GM19438 (cell line): ENCODE results near the gene ANAPC15.

ENCODE experiments used
- ATAC-seq: cut with Tn5 transposase; IDR thresholded peaks from one replicate; pipeline ENCODE4 v1.9.1; 2021; ENCODE audit warnings: low read depth; ENCODE audit not compliant: unreplicated experiment

ANAPC15 gene

DNA sequence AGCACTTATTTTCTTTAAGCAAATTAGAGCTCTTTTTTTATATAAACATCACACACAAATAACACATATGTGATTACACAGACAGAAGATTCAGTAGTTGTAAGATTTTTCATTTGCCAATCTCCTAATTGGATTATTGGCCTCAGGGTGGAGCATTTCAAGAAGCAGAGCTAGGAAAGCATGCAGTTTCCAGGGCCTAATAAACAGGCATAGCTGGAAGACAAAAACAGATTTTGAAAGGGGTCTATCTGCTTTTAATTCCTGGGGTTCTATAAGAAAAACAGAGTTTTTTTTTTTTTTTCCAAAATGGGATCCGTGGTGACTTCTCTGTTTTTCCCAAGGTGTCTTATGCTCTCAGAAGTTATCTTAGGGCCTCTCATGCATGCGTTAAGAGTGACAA lies 15.4 kb upstream of the ANAPC15 start:
- ATAC-seq: no peak

DNA sequence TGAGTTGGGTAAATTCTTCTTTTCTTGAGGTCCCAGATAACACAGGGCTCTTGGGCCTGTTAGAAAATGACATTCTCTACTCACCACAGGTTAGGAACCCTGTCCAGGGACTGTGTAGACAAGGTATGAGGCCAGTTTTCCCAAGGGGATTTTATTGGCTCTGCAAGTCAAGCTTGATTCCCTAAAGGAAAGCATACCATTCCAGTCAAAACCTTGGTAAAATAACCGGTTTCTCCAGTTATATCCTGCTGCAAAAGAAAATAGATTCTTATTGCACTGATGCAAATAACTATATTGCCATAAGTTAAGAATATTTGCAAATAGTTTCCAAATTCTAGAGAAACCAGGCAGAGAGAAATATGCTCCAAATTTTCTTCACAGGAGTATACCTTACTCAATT lies 13.5 kb upstream of the ANAPC15 start:
- no peak for ATAC-seq

DNA sequence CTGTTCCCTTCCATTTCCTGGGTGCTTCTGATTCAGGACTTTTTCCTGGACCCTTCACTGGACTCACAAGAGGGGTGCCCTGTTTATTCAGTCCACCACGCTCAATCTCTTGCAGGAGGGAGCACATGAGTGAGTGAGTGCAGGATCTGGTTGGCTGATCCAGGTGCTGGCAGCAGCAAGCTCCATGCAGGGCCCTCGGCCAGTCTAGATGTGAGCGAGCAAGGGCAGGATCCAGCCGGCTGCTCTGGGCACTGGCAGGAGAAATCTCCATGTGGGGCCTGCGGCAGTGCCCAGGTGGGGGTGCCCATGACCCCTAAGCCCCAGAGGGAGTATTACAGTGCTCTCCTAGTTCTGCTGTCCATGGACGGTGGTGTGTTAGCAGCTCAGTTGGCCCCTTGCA lies 11.6 kb upstream of the ANAPC15 start:
- no peak for ATAC-seq

DNA sequence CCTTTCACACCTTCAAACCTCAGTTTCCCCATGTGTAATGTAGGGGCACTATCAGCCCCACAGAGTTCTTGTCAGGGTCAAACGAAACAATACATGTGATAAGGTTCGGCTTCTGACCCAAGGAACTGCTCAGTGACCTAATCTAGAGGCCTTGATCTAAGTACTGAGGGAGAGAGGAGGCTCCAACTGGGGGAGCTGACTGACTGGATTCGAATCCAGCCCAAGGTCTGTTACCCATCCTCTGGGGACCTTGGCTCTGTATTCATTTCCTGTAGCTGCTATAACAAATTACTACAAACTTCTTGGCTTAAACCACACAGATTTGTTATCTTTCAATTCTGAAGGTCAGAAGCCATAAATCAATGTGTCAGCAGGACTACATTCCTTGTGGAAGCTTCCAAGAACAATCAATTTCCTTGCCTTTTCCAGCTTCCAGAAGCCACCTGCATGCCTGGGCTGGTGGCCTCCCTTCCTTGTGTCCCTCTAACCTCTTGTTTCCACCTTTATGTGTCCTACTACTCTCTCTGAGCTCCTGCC lies 10.7 kb upstream of the ANAPC15 start:
- no peak for ATAC-seq

DNA sequence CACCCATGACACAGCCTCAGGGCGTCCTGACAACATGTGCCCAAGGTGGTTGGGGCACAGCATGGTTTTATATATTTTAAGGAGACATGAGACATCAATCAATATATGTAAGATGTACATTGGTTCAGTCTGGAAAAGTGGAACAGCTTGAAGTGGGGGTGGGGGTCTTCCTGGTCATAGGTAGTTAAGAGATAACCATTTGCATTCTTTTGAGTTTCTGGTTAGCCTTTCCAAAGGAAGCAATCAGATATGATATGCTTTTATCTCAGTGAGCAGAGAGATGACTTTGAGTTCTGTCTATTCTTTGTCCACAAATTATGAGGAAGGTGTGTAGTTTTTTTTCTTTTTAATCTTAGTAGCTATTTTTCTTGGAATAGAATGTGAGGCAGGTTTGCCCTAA lies 10.1 kb upstream of the ANAPC15 start:
- ATAC-seq: no peak

DNA sequence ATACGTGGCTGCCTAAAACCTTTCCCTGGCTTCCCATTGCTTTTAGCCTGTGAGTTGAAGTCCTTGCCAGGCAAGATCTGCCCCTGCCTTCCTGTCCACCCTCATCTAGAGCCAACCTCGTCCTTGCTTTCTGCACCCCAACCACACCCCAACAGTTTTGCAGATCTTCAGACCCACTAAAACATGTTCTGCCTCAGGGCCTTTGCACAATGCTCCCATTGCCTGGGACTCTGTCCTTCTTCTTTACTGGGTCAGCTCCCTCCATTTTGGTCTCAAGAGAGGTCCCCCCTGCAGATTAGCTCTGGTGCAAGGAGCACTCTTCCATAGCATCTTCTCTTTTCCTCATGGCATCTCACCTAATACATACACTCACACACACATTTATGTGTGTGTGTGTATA lies 8.4 kb upstream of the ANAPC15 start:
- no peak for ATAC-seq

DNA sequence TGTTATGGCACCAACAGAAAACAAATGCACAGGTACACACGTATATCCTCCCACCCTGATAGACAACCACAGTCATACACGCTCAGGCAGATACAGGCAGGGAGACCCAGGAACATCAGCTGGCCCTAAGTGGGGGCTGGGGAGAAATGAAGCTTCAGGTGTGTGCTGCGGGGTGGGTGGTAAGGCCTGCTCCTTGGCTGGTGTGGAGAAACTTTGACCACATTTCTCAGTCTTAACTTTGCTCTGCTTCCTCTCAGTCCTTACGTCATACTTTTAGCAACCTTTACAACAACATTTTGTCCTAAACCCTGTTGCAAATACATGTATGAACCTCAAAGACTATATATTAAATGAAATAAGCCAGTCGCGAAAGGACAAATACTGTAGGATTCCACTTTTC lies 6.7 kb upstream of the ANAPC15 start:
- no peak for ATAC-seq

DNA sequence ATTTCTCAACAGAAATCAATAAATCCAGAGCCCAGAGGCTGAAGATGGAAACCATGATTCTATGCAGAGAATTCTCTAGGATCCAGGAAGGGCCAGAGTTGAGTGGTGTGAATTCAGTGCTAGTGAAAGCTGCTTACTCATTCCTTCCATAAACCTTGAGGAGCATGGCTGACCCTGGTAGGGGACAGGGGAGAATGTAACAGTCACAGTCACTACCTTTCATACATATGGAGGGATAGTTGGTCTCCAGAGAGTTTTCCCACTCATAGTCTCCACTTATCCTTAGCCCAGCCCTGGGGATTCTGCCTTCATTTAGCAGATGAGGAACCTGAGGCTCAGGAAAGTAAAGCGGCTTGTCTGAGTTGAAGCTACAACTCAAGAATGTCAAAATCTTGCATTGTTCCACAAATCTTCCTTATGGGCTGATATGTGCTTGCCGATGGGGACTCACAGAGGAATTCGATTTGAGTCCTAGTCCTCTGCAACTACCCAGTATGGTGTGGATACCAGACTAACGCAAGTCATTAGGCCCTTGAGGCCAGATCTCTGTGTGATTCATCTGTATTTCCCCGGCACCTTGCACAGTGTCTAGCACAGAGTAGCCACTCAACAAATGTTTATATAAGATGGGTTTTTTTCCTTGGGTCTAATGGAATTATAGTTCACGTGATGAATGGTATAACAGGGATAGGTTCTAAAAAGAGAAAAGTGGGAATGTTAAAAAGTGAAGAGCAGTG lies 3.7 kb upstream of the ANAPC15 start:
- ATAC-seq: no peak

DNA sequence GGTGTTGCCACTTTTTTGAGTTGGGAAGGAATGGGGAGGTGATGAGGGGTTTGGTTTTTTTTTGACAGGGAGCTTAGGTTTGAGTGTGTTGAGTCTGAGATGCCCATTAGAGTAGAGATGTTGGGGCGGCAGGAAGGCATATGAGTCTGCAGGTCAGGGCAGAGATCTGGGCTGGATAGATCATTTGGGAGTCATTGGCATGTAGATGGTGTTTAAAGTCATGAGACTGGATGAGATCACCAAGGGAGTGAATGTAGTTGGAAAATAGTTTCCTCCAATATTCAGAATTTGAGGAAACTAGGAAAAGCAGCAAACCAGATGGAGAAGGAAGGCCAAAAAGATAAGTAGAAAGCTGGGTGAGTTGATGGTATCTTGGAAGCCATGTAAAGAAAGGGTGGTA lies 2.1 kb upstream of the ANAPC15 start:
- ATAC-seq: no peak

DNA sequence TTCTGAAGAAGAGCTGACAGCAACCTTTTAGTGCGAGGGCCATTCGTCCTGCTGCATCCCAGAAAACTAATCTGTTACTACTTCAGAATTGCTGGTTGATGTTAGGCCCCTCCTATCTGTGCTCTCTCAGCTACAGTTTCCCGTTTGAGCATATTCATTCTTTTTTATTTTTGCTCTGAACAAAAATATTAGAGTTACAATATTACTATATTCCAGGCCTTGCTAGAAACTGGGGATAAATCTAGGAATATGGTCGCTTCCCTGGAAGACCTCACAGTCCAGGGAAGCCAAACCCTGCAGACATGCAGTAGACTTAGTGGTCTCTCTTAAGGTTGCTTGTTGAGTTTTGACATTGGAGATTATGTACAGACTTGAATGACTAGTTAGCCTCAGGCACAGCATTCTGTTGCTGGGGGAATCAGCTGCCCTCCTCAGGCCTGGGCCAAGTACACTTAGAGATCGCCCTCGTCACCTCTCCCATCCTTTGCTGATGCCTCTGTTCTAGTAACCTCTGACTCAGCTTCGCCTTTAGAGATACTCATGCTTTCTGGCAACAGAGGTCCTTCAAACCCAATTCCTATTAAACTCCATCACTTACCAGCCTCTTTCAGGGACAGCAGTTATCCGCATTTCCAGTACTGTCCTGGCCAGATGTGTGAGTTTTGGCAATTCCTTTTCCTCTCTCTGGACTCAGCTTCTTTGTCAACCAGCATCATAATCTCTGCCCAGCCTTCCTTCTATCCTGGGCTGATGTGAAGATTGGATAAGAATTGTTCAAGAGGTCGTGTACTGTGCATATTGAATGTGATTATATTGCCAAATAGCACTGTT lies 698 bp upstream of the ANAPC15 start:
- ATAC-seq: no peak

DNA sequence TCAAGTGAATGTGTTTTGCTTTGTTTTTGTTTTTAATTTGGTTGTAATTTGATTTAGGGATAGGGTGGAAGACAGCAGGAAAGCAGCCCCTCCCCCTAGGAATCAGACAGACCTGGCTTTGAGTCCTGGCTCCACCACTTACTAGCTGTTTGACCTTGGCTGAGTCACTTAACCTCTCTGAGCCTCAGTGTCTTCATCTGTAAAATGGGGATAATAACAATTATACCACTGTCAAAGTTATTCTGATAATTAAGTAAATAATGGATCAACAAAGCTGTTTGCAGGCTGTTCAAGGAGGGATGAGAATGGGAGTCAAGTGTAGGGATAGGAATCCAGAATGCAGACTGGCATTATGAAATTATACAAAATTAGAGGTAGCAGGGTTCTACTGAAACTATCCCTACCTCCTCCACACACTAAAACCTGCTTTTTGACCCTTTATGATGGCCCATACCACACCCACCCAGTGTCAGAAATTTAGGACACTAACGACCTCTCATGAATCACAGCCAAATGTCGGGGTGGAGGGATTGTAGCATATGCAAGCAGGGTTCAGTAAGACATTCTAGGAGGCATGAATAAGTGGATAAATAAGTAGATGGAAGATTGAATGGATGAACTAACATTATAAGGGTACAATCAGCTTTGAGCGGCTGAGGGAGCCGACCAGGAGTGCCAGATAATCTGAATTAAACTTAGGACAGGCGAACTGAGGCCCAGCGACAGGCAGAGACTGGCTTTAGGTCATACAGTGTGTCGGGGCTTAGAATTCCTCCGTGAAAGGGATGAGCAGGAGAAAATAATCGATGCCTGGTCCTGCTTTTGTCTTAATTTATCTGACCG lies 974 bp downstream of the ANAPC15 start:
- ATAC-seq: peak; percentile 1

DNA sequence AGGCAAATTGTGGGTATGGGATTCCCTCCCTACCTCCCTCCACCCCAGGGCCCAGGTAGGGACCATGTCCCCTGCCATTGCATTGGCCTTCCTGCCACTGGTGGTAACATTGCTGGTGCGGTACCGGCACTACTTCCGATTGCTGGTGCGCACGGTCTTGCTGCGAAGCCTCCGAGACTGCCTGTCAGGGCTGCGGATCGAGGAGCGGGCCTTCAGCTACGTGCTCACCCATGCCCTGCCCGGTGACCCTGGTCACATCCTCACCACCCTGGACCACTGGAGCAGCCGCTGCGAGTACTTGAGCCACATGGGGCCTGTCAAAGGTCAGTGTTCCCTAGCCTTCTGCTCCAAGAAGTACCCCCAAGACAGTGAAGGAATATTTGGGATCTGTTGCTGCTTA lies 6.6 kb downstream of the ANAPC15 start, which contains the start of gene TOMT:
TSS of gene TOMT (plus strand) at position 37 of the 400 bp plus-strand sequence. CDS start at position 65, 28 bp downstream.
- no peak for ATAC-seq

DNA sequence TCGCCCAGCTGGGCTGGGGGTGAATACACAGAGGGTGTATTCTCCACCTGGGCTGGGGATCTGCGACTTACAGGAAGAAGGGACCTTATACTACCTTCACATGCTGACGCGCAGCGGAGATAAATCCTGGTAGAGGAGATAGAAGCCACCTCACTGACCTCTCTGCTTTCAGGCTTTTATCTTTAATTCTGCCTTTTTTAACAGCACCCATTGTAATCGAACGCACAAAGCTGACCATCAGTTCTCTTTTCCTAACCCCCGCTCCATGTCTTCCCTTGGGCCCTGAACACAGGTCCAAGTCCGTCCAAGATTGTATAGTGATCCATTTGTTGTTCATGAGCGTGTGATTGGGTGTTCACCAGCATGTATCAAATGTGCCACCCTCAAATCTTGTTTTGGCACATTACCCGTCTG lies 8.7 kb downstream of the ANAPC15 start:
- ATAC-seq: no peak

DNA sequence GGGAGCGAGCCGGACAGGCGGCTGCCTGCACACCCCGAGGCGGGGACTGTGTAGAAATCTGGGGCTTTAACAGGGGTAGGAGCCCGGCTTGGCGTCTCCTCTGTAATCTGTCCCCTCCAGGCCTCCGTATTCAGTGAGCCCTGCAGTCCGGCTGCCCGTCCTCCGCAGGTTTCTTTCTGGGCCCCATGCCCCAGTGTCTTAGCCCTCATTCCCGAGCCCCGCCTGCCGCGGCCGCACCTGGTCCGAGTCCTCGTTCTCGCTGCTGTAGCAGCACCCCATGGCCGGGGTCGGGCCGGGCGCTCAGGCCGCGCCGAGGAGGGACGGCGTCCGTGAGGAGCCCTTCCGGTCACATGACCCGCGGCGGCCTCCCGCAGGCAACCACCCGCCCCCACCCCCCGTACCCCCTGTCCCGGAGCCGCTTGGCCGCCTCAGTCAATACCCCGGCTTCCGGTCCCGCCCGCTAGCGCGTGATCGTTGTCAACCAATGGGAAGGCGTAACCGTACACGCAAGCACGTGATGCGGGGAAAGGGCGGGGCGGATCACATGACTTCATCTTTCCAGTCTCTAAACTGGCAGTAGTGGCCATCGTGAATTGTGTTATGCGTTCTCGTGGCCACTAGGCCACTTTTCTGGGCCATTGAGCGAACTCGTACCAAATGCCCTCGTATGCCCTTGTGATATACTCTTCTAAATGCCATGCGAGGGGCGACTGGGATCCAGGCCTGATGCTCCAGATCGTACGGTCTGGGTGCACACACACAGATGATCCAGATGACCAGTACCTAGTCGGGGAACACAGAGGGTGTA lies 9.3 kb downstream of the ANAPC15 start, which contains the start of gene LAMTOR1:
TSS of gene LAMTOR1 (minus strand) at position 352 of the 808 bp plus-strand sequence. CDS start at position 279, 73 bp downstream.
- peak; percentile 87 for ATAC-seq

DNA sequence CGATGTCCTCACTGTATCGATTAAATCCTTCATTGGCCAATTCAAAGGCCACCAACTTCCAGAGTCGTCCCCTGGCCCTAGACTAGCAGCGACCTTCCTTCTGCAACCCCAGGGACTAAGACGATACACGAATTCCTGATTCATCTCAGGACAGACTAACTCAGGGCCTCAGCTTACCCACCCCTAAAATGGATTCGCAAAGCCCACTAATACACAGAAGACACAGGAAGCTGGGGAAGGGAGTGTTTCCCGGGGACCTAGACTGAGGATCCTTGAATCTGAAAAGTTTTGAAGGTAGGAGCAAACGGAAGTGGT lies 9.9 kb downstream of the ANAPC15 start:
- no peak for ATAC-seq

DNA sequence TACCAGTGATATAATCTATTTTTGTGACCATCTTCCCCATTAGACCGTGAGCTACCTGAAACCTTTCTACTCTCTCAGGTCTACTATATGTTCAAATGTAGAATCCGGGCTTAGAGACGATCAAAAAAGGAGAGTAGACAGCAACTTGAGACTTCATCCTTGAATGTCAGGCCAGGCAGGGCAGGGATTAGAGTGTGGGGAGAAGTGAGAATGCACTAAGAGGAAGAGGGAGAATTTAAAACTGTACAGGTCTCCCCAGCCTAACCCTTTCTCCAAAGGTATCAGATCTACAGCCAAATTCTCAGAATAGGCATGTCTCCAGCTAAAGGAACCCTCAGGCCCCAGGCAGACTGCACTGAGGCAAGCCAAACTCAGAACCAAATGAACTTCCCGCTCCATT lies 10.3 kb downstream of the ANAPC15 start:
- no peak for ATAC-seq

DNA sequence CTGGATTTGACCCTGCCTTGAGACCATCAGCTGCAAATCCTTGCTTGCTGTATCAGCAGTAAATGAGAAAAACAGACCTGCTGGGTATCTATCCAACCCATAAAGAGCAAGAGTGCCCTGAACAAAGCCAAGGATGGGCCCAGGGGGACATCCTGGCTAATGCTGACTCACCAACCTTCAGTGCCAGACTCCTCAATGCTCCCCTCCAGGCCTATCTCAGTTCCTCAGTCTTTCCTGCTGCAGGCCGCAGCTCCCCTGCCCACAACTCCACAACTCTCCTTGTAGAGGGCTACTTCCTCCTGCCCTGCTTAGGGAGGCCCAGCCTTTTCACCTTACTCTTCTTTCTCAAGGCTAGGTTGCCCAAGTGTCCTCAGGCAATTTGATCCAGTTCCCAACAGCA lies 12.0 kb downstream of the ANAPC15 start:
- no peak for ATAC-seq

DNA sequence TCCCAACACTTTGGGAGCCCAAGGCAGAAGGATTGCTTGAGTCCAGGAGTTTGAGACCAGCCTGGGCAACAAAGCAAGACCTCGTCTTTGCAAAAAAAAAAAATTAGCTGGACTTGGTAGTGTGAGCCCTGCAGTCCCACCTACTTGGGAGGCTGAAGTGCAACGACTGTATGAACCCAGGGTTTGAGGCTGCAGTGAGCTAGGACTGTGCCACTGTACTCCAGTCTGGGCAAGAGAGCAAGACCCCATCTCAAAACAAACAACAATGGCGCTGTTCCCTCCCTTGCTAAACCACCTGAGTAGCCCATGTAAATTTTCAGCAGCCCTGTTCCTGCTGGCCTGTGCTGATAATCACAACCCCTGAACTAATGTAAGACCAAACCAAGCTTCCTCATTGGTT lies 12.5 kb downstream of the ANAPC15 start:
- no peak for ATAC-seq

DNA sequence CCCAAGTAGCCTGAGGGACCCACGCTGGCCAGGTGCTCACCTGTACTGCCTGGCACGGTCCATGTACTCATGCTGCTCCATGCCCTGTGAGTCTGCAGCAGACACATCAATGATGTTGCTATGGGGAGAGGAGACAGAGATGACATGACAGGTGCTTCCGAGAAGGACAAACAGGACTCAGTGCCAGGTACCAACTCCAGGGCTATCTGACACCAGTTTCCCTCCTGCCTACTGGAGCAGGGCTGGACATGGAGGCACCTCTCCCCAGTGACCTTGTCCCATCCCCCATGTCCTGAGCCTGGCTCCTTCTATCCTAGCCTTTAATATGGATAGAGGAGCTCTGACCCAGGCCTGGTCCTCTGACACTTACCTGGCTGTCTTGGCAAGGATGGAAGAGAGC lies 13.8 kb downstream of the ANAPC15 start:
- ATAC-seq: no peak

DNA sequence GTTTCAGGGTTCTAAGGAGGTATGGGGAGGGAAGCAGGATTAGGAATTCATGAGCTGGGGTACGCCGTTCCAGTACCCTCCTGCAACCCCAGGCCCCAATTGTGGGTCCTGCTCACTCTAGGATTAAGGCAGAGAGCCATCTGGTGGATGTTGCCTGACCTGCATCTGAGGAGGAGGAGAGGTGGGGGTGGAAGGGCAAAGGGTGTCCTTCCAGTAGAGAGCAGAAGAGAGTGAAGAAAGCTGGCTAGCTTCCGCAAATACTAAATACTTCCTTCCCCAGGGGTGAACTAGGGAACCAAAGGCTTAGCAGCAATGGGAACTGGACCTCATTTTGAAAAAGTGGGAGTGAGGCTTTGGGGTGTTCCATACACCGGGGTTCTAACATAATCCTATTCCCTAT lies 21.2 kb downstream of the ANAPC15 start:
- ATAC-seq: peak; percentile 55
